Activated CD8-positive, alpha-beta T cell treated with anti-CD3 and anti-CD28 coated beads for 36 hours (primary cell): ENCODE measurements around the gene OPCML. TPM values are rescaled to one million over a fixed set of nuclear protein-coding genes. Genes with fewer than 3 reads are reported as not detected.

Experiments
- ATAC-seq: fragments of 200-7000 bp; cut with Tn5 transposase; one replicate; pipeline ENCODE4 v1.10.0; 2021; ENCODE audit warnings: mild to moderate bottlenecking, moderate library complexity
- CTCF ChIA-PET: fragments of 350-600 bp; sonication (Branson Sonifier 250); formaldehyde crosslinking; loops from one replicate; lab custom pipeline; 2021; ENCODE audit warnings: antibody characterized with exemption; lab: Charles Lee
- POLR2A ChIA-PET: fragments of 350-600 bp; sonication (Branson Sonifier 250); formaldehyde crosslinking; loops from one replicate; lab custom pipeline; 2021; ENCODE audit warnings: antibody characterized with exemption; lab: Charles Lee
- DNase-seq: peaks from one replicate; pipeline ENCODE4 v3.0.0-alpha.2; 2020
- H3K27ac Mint-ChIP-seq: one replicate; pipeline ENCODE4 v1.8.0; 2021; ENCODE audit warnings: mild to moderate bottlenecking, mixed read lengths
- H3K27me3 Mint-ChIP-seq: one replicate; pipeline ENCODE4 v1.8.0; 2021; ENCODE audit warnings: mixed read lengths
- H3K36me3 Mint-ChIP-seq: one replicate; pipeline ENCODE4 v1.8.0; 2021; ENCODE audit warnings: low read depth, mixed read lengths
- H3K4me1 Mint-ChIP-seq: one replicate; pipeline ENCODE4 v1.8.0; 2021; ENCODE audit warnings: low read depth, mixed read lengths
- H3K4me3 Mint-ChIP-seq: one replicate; pipeline ENCODE4 v1.8.0; 2021; ENCODE audit warnings: mild to moderate bottlenecking, moderate library complexity, mixed read lengths
- H3K9me3 Mint-ChIP-seq: one replicate; pipeline ENCODE4 v1.8.0; 2021; ENCODE audit warnings: mixed read lengths
- CTCF ChIP-seq: fragments of 200-600 bp; IDR thresholded peaks from one replicate; pipeline ENCODE4 v1.8.0; 2022; ENCODE audit warnings: antibody characterized with exemption, mild to moderate bottlenecking
- intact Hi-C: fragments of 100-400 bp; cut with micrococcal nuclease; formaldehyde crosslinking; loops from one replicate; pipeline ENCODE4 v1.10.0; 2022
- total RNA-seq, 2 experiments: library from RNA; stranded (reverse); gene quantifications; one replicate each; pipeline ENCODE4 v1.2.3, GENCODE V29; 2021

OPCML gene
- total RNA-seq, 2 experiments from 2014 or later = not detected

DNA sequence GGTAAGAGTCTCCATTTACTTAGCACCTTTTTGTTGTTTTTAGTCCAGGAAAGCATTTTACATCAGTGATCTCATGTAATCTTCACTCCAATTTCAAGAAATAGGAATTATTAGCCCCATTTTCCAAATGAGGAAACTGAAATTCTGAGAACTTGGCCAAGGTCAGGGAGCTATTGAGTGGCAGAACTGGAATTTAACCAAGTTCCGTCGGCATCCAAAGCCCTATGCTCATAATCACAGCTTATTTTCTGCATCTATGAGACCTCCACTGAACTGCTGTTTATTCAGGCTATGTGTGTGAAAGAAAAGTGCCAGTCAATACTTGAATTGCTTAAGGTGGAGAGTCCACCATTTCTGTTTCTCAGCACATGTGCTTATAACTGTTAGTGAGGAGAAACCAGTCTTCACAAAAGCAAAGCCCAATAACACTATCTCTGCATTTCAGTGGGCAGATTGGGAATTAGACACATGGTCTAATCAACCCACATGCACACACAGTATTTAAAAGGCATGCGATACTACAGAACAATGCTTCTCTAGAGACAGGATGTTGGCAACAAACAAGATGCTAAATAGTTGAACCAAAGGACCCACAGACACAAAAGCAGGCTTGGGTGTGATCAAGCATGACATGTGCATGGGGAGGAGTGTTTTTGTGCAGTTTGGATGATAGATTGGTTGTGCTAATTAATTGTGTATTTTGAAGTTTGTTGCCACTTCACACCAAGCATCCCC lies 780.6 kb downstream of the OPCML start:
- Mint-ChIP-seq H3K27me3 (no peaks in the 10 kb centered on the region), H3K4me3 (no peak overlapping the region), H3K27ac (no peak overlapping the region), H3K9me3 (peaks cover 1% of the 10 kb centered on the region), H3K4me1 (no peaks in the 10 kb centered on the region), H3K36me3 (no peaks in the 10 kb centered on the region)
- no peak for ATAC-seq
- no peak for TF ChIP-seq CTCF
- DNase-seq = no peak
- POLR2A ChIA-PET = no interaction called here
- CTCF ChIA-PET = no interaction called here
- intact Hi-C loops = no loop called here

- intact Hi-C loops = no loop called here
- DNase-seq (no peak), ATAC-seq (no peak)
- no peaks in the 10 kb centered on the region for H3K36me3 Mint-ChIP-seq
- H3K27me3 Mint-ChIP-seq = no peaks in the 10 kb centered on the region
- no peak overlapping the region for H3K4me3 Mint-ChIP-seq
- TF ChIP-seq CTCF = no peak
- CTCF ChIA-PET = no interaction called here
- H3K9me3 Mint-ChIP-seq = no peaks in the 10 kb centered on the region
- H3K4me1 Mint-ChIP-seq = no peaks in the 10 kb centered on the region
- no peak overlapping the region for H3K27ac Mint-ChIP-seq
- POLR2A ChIA-PET = no interaction called here
These were observed 786.0 kb downstream of the OPCML start for GRCh38 chr11:132746305-132746704.

DNA sequence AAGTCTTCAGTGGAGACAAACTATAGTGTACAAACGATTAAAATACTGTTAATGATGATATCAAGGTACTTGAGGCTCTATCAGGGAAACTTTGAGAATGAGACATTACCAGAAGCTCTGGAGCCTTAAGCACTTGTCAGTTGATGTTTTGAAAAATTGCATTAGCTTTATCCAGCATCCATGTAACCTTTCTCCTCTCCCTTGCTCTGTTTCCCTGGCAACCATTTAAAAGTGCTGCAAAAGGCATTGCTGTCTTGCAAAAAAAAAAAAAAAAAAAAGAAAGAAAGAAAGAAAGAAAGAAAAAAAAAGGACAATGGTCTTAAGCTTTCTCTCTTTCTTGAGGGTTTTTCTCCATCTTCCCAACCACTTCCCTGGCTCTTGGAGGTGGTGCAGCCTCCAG lies 787.0 kb downstream of the OPCML start:
- TF ChIP-seq CTCF = no peak
- CTCF ChIA-PET = no interaction called here
- Mint-ChIP-seq H3K9me3 (no peaks in the 10 kb centered on the region), H3K4me3 (no peak overlapping the region), H3K4me1 (no peaks in the 10 kb centered on the region), H3K27me3 (no peaks in the 10 kb centered on the region), H3K36me3 (no peaks in the 10 kb centered on the region), H3K27ac (no peak overlapping the region)
- ATAC-seq (no peak), DNase-seq (no peak)
- POLR2A ChIA-PET = no interaction called here
- intact Hi-C loops = no loop called here

- no peak for TF ChIP-seq CTCF
- POLR2A ChIA-PET = no interaction called here
- intact Hi-C loops = no loop called here
- no peak overlapping the region for H3K27ac Mint-ChIP-seq
- H3K9me3 Mint-ChIP-seq = no peaks in the 10 kb centered on the region
- no peaks in the 10 kb centered on the region for H3K36me3 Mint-ChIP-seq
- ATAC-seq (no peak), DNase-seq (no peak)
- CTCF ChIA-PET = no interaction called here
- no peaks in the 10 kb centered on the region for H3K27me3 Mint-ChIP-seq
- H3K4me3 Mint-ChIP-seq = no peak overlapping the region
- H3K4me1 Mint-ChIP-seq = no peaks in the 10 kb centered on the region
These were observed 787.5 kb downstream of the OPCML start for GRCh38 chr11:132744771-132745170.

DNA sequence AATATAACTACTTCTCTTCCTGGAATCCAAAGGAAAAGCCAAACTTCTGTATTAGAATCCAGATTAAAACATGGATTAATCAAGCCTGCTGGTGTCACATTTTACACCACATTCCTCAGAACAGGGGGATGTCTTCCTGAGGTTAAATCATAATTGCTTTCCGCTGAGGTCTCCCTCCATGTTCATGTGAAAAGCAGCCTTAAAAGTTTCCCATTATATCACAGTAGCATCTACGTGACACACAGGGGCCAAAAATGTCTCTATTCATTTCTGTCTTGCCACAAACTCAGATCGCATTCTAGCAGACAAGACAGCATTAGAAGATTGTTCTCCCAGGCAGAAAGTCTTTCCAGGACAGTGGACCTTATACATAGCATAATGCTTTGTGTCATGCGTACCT lies 788.7 kb downstream of the OPCML start:
- Mint-ChIP-seq H3K4me1 (no peaks in the 10 kb centered on the region), H3K9me3 (peaks cover 5% of the 10 kb centered on the region), H3K27me3 (no peaks in the 10 kb centered on the region), H3K4me3 (no peak overlapping the region), H3K27ac (no peak overlapping the region), H3K36me3 (no peaks in the 10 kb centered on the region)
- no peak for TF ChIP-seq CTCF
- CTCF ChIA-PET = no interaction called here
- ATAC-seq = no peak
- POLR2A ChIA-PET = no interaction called here
- intact Hi-C loops = no loop called here
- no peak for DNase-seq
